Endothelial cell of umbilical vein (primary cell): ENCODE results near the gene MALT1. TPM values are rescaled to one million over a fixed set of nuclear protein-coding genes. Genes with fewer than 3 reads are reported as not detected.
"Not testable (repeated sequence)": the region's sequence is repeated elsewhere in the genome, so short reads cannot be mapped to it uniquely, and the experiment has no call there.

ENCODE experiments used
- BruUV-seq: library from RNA; stranded (reverse); fragments of 400-500 nt; replicated peaks from 2 replicates; lab custom pipeline; 2021; lab: Mats Ljungman, UMichigan
- CTCF ChIA-PET: fragments of 300-600, 350-600 bp; sonication (Branson Sonifier 250); formaldehyde crosslinking; loops from one replicate; lab custom pipeline; 2021; ENCODE audit warnings: antibody characterized with exemption, inconsistent platforms; lab: Charles Lee
- POLR2A ChIA-PET: fragments of 300-600, 350-600 bp; sonication (Branson Sonifier 250); formaldehyde crosslinking; loops from one replicate; lab custom pipeline; 2021; ENCODE audit warnings: antibody characterized with exemption, inconsistent platforms; lab: Charles Lee
- DNase-seq: peaks from one replicate; pipeline ENCODE4 v3.0.0-alpha.2; 2011; ENCODE audit warnings: low read depth, low spot score
- FAIRE-seq: peaks from 2 replicates; lab custom pipeline; 2011; peaks lifted over from hg19 to GRCh38; lab: Jason Lieb, UNC
- H2AFZ ChIP-seq: 2 replicates; pipeline ENCODE4 v1.6.0; 2012; ENCODE audit warnings: low read depth, low read length, control low read depth, inconsistent platforms
- H3K27ac ChIP-seq: 2 replicates; pipeline ENCODE4 v1.5.1; 2011; ENCODE audit warnings: low read depth, mild to moderate bottlenecking, control low read depth, low read length, moderate library complexity; ENCODE audit not compliant: insufficient read depth
- H3K27me3 ChIP-seq, 2 experiments: 2 replicates each; pipeline versions ENCODE4 v1.6.0 to v1.6.1; 2011; ENCODE audit warnings: low read length in 2 of 2, mixed read lengths in 1 of 2; ENCODE audit not compliant: control insufficient read depth in 2 of 2, insufficient read depth in 2 of 2
- H3K36me3 ChIP-seq, 2 experiments: 2 replicates in 1 of 2; 3 replicates in 1 of 2; pipeline ENCODE4 v1.5.1; 2011; ENCODE audit warnings: low read length in 2 of 2, mild to moderate bottlenecking in 1 of 2, moderate library complexity in 1 of 2; ENCODE audit not compliant: control insufficient read depth in 2 of 2, insufficient read depth in 2 of 2; ENCODE audit errors: extremely low read depth in 1 of 2
- H3K4me1 ChIP-seq: 3 replicates; pipeline ENCODE4 v1.5.1; 2011; ENCODE audit warnings: mild to moderate bottlenecking, low read length; ENCODE audit not compliant: control insufficient read depth, insufficient read depth; ENCODE audit errors: extremely low read depth
- H3K4me2 ChIP-seq: 2 replicates; pipeline ENCODE4 v1.6.1; 2011; ENCODE audit warnings: low read length, control low read depth, mixed read lengths; ENCODE audit not compliant: insufficient read depth
- H3K4me3 ChIP-seq, 3 experiments: fragments of 200-600 bp in 1 of 3; sonication (generic), shearing (Covaris generic) in 1 of 3; replicated peaks in 1 of 3; 2 replicates each; pipeline ENCODE4 v1.5.1; 2011 to 2016; ENCODE audit warnings: control low read depth in 3 of 3, low read length in 3 of 3, mild to moderate bottlenecking in 2 of 3, inconsistent platforms in 1 of 3, low read depth in 1 of 3, moderate library complexity in 1 of 3; ENCODE audit not compliant: insufficient read depth in 1 of 3
- H3K79me2 ChIP-seq: 2 replicates; pipeline ENCODE4 v1.6.0; 2012; ENCODE audit warnings: low read length, inconsistent platforms; ENCODE audit not compliant: control insufficient read depth, insufficient read depth
- H3K9ac ChIP-seq: replicated peaks from 2 replicates; pipeline ENCODE3; 2011; ENCODE audit warnings: low read length, control low read depth; ENCODE audit not compliant: insufficient read depth; ENCODE audit errors: extremely low read depth
- H3K9me1 ChIP-seq: replicated peaks from 3 replicates; pipeline ENCODE4 v1.6.0; 2011; ENCODE audit warnings: mild to moderate bottlenecking, low read length; ENCODE audit not compliant: control insufficient read depth, insufficient read depth; ENCODE audit errors: extremely low read depth
- H3K9me3 ChIP-seq: replicated peaks from 2 replicates; pipeline ENCODE4 v1.5.1; 2012; ENCODE audit warnings: low read length, inconsistent platforms; ENCODE audit not compliant: control insufficient read depth, insufficient read depth
- H4K20me1 ChIP-seq: replicated peaks from 2 replicates; pipeline ENCODE3; 2011; ENCODE audit warnings: mild to moderate bottlenecking, low read length; ENCODE audit not compliant: control insufficient read depth, insufficient read depth; ENCODE audit errors: extremely low read depth
- EZH2 ChIP-seq: IDR thresholded peaks from 2 replicates; pipeline ENCODE4 v1.6.1; 2012; ENCODE audit warnings: borderline replicate concordance, low read depth, mild to moderate bottlenecking, moderate library complexity, low read length, inconsistent platforms; ENCODE audit not compliant: severe bottlenecking
- FOS ChIP-seq: IDR thresholded peaks from 2 replicates; pipeline ENCODE4 v1.6.1; 2011; ENCODE audit warnings: mild to moderate bottlenecking, low read length, moderate library complexity, borderline replicate concordance; ENCODE audit not compliant: insufficient read depth
- GATA2 ChIP-seq: IDR thresholded peaks from 2 replicates; pipeline ENCODE4 v1.7.0; 2011; ENCODE audit warnings: low read depth, mild to moderate bottlenecking, moderate library complexity, mixed read lengths, low read length; ENCODE audit not compliant: insufficient read length, insufficient read depth
- JUN ChIP-seq: IDR thresholded peaks from 2 replicates; pipeline ENCODE4 v1.6.1; 2011; ENCODE audit warnings: borderline replicate concordance, low read depth; ENCODE audit not compliant: insufficient read length, insufficient read depth
- MYC ChIP-seq: IDR thresholded peaks from one replicate; pipeline ENCODE4 v1.6.1; 2011; ENCODE audit warnings: mild to moderate bottlenecking, low read depth, low read length
- POLR2A ChIP-seq: IDR thresholded peaks from 2 replicates; pipeline ENCODE4 v1.6.1; 2012; ENCODE audit warnings: low read depth, mild to moderate bottlenecking, control low read depth, low read length
- POLR2AphosphoS5 ChIP-seq: IDR thresholded peaks from 2 replicates; pipeline ENCODE4 v1.6.1; 2012; ENCODE audit warnings: low read depth, mild to moderate bottlenecking, control low read depth, low read length, moderate library complexity; ENCODE audit not compliant: insufficient read depth
- dilution Hi-C: fragments of 300-500 bp; cut with MboI; formaldehyde crosslinking; loops from one replicate; pipeline ENCODE4 v1.15.0; 2019; ENCODE audit warnings: low sequenced_read_pairs; ENCODE audit not compliant: extremely low pct_ligation_motif_present
- intact Hi-C: fragments of 100-400 bp; cut with micrococcal nuclease; formaldehyde crosslinking; loops from one replicate; pipeline ENCODE4 v1.10.0; 2022
- polyA plus RNA-seq, 4 experiments: library from polyadenylated mRNA; depleted of rRNA in 3 of 4; stranded (reverse) in 3 of 4; unstranded in 1 of 4; fragments of >200 nt; gene quantifications; 2 replicates each; pipeline versions ENCODE4 v1.2.1 to v1.2.3, GENCODE V29; 2011 to 2012; ENCODE audit warnings: missing spikeins in 1 of 4
- total RNA-seq: library from RNA; stranded (reverse); gene quantifications from 2 replicates; pipeline ENCODE4 v1.2.3, GENCODE V29; 2021
- TF ChIP-seq, protein P1 (sequence below), 2 donors: IDR thresholded peaks; 1 replicate in 1 of 2; 2 replicates in 1 of 2; pipeline ENCODE4 v1.5.1; 2011; ENCODE audit warnings: low read length in 2 of 2, mild to moderate bottlenecking in 2 of 2, moderate library complexity in 2 of 2, control low read depth in 1 of 2, inconsistent platforms in 1 of 2, low read depth in 1 of 2; ENCODE audit not compliant: insufficient read depth in 1 of 2; ENCODE audit errors: extremely low read depth in 1 of 2
- TF ChIP-seq, protein P2 (sequence below): IDR thresholded peaks from 2 replicates; pipeline ENCODE4 v1.6.1; 2011; ENCODE audit not compliant: insufficient read depth, insufficient read length

MALT1 gene
- total and polyA plus RNA-seq, 2 donors (not counting 3 experiments of a cell fraction or from before 2014, with no cell fraction given): 2.8 to 5.1 TPM

DNA sequence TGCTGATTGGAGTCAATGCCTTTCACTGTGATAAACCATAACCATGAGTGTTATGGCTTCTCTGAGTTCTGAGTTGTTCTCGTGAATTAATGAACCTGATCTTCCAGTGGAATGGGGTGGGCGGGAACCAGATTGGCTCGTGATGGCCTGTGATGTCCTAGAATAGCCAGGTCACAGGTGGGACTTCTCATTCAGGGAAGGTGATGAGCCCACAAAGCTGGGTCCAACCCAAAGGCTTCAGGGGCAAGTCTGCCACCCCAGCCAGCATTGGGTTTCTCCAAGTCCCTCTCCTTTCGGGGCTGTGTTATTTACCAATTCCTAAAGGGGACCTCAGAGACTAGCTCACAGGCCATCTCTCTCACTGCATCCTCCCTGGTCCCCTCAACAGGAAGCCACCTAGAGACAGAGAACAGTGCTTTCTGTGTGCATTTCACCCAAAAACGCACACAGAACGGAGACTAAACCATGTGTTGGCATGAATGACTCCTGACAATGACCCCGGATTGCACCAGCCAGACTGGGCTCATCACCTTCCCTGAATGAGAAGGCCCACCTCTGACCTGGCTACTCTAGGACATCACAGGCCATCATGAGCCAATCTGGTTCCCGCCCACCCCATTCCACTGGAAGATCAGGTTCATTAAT, 85.5 kb downstream of the MALT1 start:
- H3K4me1 ChIP-seq: no peaks in the 10 kb centered on the region
- FAIRE-seq (peak; percentile 71), DNase-seq (no peak)
- no peak overlapping the region for H3K27ac ChIP-seq
- POLR2A ChIA-PET: no interaction called here
- TF ChIP-seq EZH2 (no peak), GATA2 (no peak), MYC (no peak), POLR2AphosphoS5 (no peak), JUN (no peak), POLR2A (no peak), FOS (no peak)
- TF ChIP-seq, protein P1, sequence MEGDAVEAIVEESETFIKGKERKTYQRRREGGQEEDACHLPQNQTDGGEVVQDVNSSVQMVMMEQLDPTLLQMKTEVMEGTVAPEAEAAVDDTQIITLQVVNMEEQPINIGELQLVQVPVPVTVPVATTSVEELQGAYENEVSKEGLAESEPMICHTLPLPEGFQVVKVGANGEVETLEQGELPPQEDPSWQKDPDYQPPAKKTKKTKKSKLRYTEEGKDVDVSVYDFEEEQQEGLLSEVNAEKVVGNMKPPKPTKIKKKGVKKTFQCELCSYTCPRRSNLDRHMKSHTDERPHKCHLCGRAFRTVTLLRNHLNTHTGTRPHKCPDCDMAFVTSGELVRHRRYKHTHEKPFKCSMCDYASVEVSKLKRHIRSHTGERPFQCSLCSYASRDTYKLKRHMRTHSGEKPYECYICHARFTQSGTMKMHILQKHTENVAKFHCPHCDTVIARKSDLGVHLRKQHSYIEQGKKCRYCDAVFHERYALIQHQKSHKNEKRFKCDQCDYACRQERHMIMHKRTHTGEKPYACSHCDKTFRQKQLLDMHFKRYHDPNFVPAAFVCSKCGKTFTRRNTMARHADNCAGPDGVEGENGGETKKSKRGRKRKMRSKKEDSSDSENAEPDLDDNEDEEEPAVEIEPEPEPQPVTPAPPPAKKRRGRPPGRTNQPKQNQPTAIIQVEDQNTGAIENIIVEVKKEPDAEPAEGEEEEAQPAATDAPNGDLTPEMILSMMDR (IDR thresholded peaks at IDR 0.05; ENCODE audit: extremely low read depth in 1 of 2, insufficient read depth in 1 of 2, low read depth in 1 of 2, low read length in 2 of 2): no peak
- TF ChIP-seq, protein P2, sequence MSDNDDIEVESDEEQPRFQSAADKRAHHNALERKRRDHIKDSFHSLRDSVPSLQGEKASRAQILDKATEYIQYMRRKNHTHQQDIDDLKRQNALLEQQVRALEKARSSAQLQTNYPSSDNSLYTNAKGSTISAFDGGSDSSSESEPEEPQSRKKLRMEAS: no peak
- no peak overlapping the region for H2AFZ ChIP-seq
- no peaks in the 10 kb centered on the region for H3K9me3 ChIP-seq
- H3K4me3 ChIP-seq: no peak overlapping the region
- H4K20me1 ChIP-seq: no peaks in the 10 kb centered on the region
- dilution Hi-C loops (loop anchor here (25.0 kb wide), 1 partner anchor 219 kb away; no protein-coding TSS in a partner anchor), intact Hi-C loops (no loop called here)
- H3K9ac ChIP-seq: no peak overlapping the region
- no TSS peak for BruUV-seq
- no peaks in the 10 kb centered on the region for H3K36me3 ChIP-seq
- CTCF ChIA-PET: interaction anchor here (1.3 kb wide), 1 partner anchor 11 kb away, joined by 3 read pairs; no protein-coding TSS in a partner anchor
- no peak overlapping the region for H3K4me2 ChIP-seq
- H3K79me2 ChIP-seq: no peaks in the 10 kb centered on the region
- no peaks in the 10 kb centered on the region for H3K27me3 ChIP-seq
- no peaks in the 10 kb centered on the region for H3K9me1 ChIP-seq

DNA sequence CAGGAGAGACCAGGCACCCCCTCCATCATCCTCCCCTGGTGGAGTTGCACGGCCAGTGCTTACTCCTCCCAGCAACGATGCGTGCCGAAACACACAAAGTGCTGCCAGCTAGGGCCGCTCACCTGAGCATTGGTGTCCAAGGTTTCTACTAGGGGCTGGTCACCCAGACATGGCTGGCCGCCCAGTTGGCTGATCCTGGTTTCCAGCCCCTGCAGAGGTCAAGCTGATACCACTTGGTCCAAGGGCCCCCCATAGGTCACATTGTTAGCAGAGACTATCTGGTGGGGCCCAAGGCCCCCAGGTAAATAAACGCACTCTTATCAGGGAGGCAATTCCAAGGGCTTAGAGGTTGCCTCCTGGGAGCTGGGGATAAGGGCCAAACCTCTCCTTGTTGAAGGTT, 86.1 kb downstream of the MALT1 start:
- DNase-seq, H3K36me3 ChIP-seq, H3K9me3 ChIP-seq, H2AFZ ChIP-seq, H3K9ac ChIP-seq, H3K4me2 ChIP-seq, H3K27ac ChIP-seq, H3K79me2 ChIP-seq, H3K27me3 ChIP-seq, H4K20me1 ChIP-seq, BruUV-seq, H3K4me1 ChIP-seq, intact Hi-C loops, H3K4me3 ChIP-seq, H3K9me1 ChIP-seq, FAIRE-seq, POLR2A ChIA-PET: not testable (repeated sequence)
- CTCF ChIA-PET: interaction anchor here (2.4 kb wide), 1 partner anchor 227 kb away, joined by 8 read pairs; no protein-coding TSS in a partner anchor
- dilution Hi-C loops: loop anchor here (25.0 kb wide), 1 partner anchor 220 kb away; no protein-coding TSS in a partner anchor
